ENCODE measurements around the gene CELA2B. TPM values are rescaled to one million over a fixed set of nuclear protein-coding genes. Genes with fewer than 3 reads are reported as not detected.

The CELA2B gene
- total and polyA plus RNA-seq, 10 of the 15 experiments (the other 5 are each of a cell fraction or from before 2014, with no cell fraction given): not detected

DNA sequence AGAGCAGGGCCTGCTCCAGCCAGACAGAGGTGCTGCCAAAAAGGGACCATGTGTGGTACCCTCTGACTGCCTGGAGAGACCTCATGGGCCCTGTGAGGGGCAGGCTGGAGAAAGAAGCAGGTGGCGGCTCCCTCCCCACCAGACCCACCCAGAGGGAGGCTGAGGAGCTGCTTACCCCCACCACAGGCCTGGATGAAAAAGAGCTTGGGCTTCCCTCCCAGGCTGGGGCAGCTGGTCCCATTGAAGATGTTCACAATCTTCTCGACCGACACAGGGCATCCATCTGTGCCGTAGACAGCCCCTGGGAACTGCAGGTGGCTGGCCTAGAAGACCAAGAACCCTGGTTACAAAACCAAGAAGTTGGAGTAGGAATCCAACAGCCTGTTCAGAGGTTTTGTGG is 28.5 kb downstream of the CELA2B start:
- H3K9ac ChIP-seq (ENCODE audit: control insufficient read depth, insufficient read depth, low read length): no peak overlapping the region
- in situ Hi-C loops (cut with MboI) (no loop called here), intact Hi-C loops (cut with micrococcal nuclease; ENCODE audit: unreplicated experiment) (no loop called here)
- BruUV-seq (replicated peaks): no TSS peak
- H3K27ac ChIP-seq (ENCODE audit: control insufficient read depth, insufficient read depth): no peak overlapping the region
- POLR2A ChIA-PET: no interaction called here
- no peak for FAIRE-seq
- H3K4me1 ChIP-seq (ENCODE audit: control insufficient read depth, insufficient read depth, low read length): no peaks in the 10 kb centered on the region
- no peak for DNase-seq (ENCODE audit: low read depth, low spot score)
- H3K4me2 ChIP-seq (ENCODE audit: control insufficient read depth, insufficient read depth): no peak overlapping the region
- H2AFZ ChIP-seq (ENCODE audit: control insufficient read depth, low read depth, low read length): no peak overlapping the region
- CTCF ChIA-PET: no interaction called here
- no peaks in the 10 kb centered on the region for H3K79me2 ChIP-seq (ENCODE audit: control insufficient read depth, insufficient read depth, low read length)
- TF ChIP-seq IKZF2 (IDR thresholded peaks at IDR 0.05): no peak
- no peak for TF ChIP-seq SPI1 (IDR thresholded peaks at IDR 0.05; ENCODE audit: borderline replicate concordance, insufficient read depth, low read depth, low read length)
- TF ChIP-seq MTA3 (IDR thresholded peaks at IDR 0.05; ENCODE audit: borderline replicate concordance, low read length): no peak
- no peak for TF ChIP-seq POU2F2 (IDR thresholded peaks at IDR 0.05; ENCODE audit: borderline replicate concordance, low read depth, low read length)
- no peak for TF ChIP-seq STAT1 (conservative IDR thresholded peaks at IDR 0.05)
- TF ChIP-seq POLR2A (IDR thresholded peaks at IDR 0.05; ENCODE audit: low read depth, low read length): no peak
- TF ChIP-seq, protein P1, sequence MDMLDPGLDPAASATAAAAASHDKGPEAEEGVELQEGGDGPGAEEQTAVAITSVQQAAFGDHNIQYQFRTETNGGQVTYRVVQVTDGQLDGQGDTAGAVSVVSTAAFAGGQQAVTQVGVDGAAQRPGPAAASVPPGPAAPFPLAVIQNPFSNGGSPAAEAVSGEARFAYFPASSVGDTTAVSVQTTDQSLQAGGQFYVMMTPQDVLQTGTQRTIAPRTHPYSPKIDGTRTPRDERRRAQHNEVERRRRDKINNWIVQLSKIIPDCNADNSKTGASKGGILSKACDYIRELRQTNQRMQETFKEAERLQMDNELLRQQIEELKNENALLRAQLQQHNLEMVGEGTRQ (IDR thresholded peaks at IDR 0.05; ENCODE audit: borderline replicate concordance, low read depth, low read length): no peak
- H3K4me3 ChIP-seq: no peak overlapping the region
- H3K36me3 ChIP-seq (ENCODE audit: control insufficient read depth in 2 of 2, insufficient read depth in 2 of 2, low read length in 1 of 2): peaks cover 0 to 5% of the 10 kb centered on the region in 2 experiments; a peak in 2 of 4 replicates
- no peaks in the 10 kb centered on the region for H3K9me3 ChIP-seq (replicated peaks; ENCODE audit: control insufficient read depth, insufficient read depth, low read length)
- RAD21 ChIA-PET (ENCODE audit: unreplicated experiment): interaction anchor here (0.6 kb wide), 1 partner anchor 171 kb away, joined by 4 read pairs; no protein-coding TSS in a partner anchor
- H3K27me3 ChIP-seq (replicated peaks in 1 of 2; ENCODE audit: control insufficient read depth in 2 of 2, insufficient read depth in 2 of 2, low read length in 1 of 2): no peaks in the 10 kb centered on the region
- no peaks in the 10 kb centered on the region for H4K20me1 ChIP-seq (ENCODE audit: control insufficient read depth, insufficient read depth)
- no peak for ATAC-seq
- WGBS (ENCODE audit: insufficient coverage, insufficient replicate concordance, low lambda C conversion rate, missing lambda C conversion rate): 95% methylated on average over 4 of the region's 4 CpGs
- SMC1A ChIA-PET (ENCODE audit: uncharacterized antibody, unreplicated experiment): no interaction called here

DNA sequence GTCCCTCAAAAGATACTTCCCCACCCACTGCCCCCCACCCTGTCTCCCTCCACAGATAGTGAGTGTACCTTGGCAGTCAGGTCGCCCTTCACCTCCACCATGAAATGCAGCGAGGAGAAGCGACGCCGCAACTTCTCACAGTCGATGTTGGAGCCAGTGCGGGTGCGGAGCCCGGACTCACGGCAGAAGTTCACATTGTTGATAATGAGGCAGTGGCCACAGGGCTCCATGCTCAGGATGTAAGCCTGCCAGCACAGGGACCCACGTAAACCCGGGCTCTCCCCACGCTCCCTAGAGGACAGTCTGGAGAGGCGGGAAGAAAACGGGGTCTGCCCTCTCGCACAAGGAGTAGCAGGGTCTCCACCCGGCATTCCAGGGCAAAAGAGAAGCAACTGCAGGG is 30.9 kb downstream of the CELA2B start:
- POLR2A ChIA-PET: no interaction called here
- FAIRE-seq (no peak), DNase-seq (ENCODE audit: low read depth, low spot score) (no peak), ATAC-seq (no peak)
- RAD21 ChIA-PET (ENCODE audit: unreplicated experiment): no interaction called here
- BruUV-seq (replicated peaks): no TSS peak
- no peaks in the 10 kb centered on the region for H4K20me1 ChIP-seq (ENCODE audit: control insufficient read depth, insufficient read depth)
- peaks cover 0 to 5% of the 10 kb centered on the region in 2 experiments; a peak in 2 of 4 replicates for H3K36me3 ChIP-seq (ENCODE audit: control insufficient read depth in 2 of 2, insufficient read depth in 2 of 2, low read length in 1 of 2)
- no peak overlapping the region for H2AFZ ChIP-seq (ENCODE audit: control insufficient read depth, low read depth, low read length)
- in situ Hi-C loops (cut with MboI): no loop called here
- no peak overlapping the region for H3K4me2 ChIP-seq (ENCODE audit: control insufficient read depth, insufficient read depth)
- intact Hi-C loops (cut with micrococcal nuclease; ENCODE audit: unreplicated experiment): no loop called here
- H3K4me3 ChIP-seq: no peak overlapping the region
- no peaks in the 10 kb centered on the region for H3K27me3 ChIP-seq (replicated peaks in 1 of 2; ENCODE audit: control insufficient read depth in 2 of 2, insufficient read depth in 2 of 2, low read length in 1 of 2)
- SMC1A ChIA-PET (ENCODE audit: uncharacterized antibody, unreplicated experiment): no interaction called here
- CTCF ChIA-PET: no interaction called here
- no peak for TF ChIP-seq SMAD5 (IDR thresholded peaks at IDR 0.05; ENCODE audit: low read depth)
- TF ChIP-seq MXI1 (IDR thresholded peaks at IDR 0.05; ENCODE audit: low read depth, low read length): no peak
- no peak for TF ChIP-seq RAD51 (IDR thresholded peaks at IDR 0.05)
- TF ChIP-seq JUND (IDR thresholded peaks at IDR 0.05; ENCODE audit: low read depth, low read length): no peak
- no peak for TF ChIP-seq ZNF274 (IDR thresholded peaks at IDR 0.05; ENCODE audit: insufficient read depth, insufficient read length)
- TF ChIP-seq, protein P2, sequence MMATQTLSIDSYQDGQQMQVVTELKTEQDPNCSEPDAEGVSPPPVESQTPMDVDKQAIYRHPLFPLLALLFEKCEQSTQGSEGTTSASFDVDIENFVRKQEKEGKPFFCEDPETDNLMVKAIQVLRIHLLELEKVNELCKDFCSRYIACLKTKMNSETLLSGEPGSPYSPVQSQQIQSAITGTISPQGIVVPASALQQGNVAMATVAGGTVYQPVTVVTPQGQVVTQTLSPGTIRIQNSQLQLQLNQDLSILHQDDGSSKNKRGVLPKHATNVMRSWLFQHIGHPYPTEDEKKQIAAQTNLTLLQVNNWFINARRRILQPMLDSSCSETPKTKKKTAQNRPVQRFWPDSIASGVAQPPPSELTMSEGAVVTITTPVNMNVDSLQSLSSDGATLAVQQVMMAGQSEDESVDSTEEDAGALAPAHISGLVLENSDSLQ (IDR thresholded peaks at IDR 0.05): no peak
- no peak for TF ChIP-seq FOXM1 (IDR thresholded peaks at IDR 0.05; ENCODE audit: low read depth, low read length)
- TF ChIP-seq TAF1 (IDR thresholded peaks at IDR 0.05; ENCODE audit: borderline replicate concordance, low read depth, low read length): no peak
- no peak overlapping the region for H3K9ac ChIP-seq (ENCODE audit: control insufficient read depth, insufficient read depth, low read length)
- no peaks in the 10 kb centered on the region for H3K9me3 ChIP-seq (replicated peaks; ENCODE audit: control insufficient read depth, insufficient read depth, low read length)
- no peak overlapping the region for H3K27ac ChIP-seq (ENCODE audit: control insufficient read depth, insufficient read depth)
- 93% methylated on average over 17 of the region's 17 CpGs for WGBS (ENCODE audit: insufficient coverage, insufficient replicate concordance, low lambda C conversion rate, missing lambda C conversion rate)
- no peaks in the 10 kb centered on the region for H3K4me1 ChIP-seq (ENCODE audit: control insufficient read depth, insufficient read depth, low read length)
- no peaks in the 10 kb centered on the region for H3K79me2 ChIP-seq (ENCODE audit: control insufficient read depth, insufficient read depth, low read length)

All from GM12878 (cell line).